Measurements from ENCODE around the gene PACRG.

PACRG gene

GRCh38 chr6:163324326-163324687 is 596.5 kb downstream of the PACRG start:
- DNase-seq = no peak

DNA sequence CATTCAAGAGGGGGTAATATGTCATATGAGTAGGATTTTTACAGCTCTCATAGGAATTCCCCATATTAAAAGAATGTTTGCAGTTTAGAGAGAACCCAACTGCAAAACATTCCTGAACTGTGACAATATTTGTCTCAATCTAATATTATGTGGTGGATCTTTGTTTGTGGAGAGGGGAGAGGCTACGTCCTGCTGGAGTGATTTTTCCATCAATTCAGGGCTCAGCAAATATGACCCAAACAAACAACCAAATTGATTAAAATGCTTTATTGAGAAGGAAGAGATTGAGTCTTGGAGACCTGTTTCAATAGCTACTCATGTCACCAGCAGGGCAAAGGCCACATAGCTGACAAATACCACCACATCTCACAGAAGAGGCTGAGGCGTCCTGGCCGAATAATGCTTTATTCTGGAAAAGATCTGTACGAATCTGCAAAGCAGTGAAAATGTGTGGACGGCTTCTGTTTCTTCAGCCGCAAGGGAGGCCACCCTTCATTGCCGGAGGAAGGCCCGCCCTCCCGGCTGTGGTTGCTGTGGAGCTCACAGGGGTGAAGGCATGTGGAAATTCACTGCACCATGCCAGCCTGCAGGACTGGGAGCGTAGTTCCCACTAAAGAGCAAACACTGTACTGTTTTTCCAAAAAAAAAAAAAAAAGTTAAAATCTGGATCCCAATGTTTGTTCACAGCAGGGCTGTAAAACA is 597.1 kb downstream of the PACRG start:
- DNase-seq = peak; percentile 64

DNA sequence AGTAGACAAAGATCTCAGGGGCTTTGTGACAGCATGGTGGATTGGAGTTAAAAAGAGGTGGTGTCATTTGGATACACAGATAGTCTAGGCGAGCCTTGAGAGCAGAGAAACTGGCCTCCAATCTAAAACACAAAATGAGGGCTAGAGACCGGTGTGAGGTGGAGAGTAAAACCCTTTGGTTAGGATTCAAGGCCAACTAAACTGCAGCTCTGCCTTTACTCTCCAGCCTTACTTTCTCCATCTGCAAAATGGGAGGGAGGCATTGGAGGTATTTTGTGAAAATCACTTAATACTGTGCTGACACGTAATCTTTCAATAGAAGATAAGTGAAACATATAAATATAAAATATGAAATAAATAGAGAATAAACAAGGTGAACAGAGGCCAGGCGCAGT is 597.6 kb downstream of the PACRG start:
- DNase-seq = no peak

DNA sequence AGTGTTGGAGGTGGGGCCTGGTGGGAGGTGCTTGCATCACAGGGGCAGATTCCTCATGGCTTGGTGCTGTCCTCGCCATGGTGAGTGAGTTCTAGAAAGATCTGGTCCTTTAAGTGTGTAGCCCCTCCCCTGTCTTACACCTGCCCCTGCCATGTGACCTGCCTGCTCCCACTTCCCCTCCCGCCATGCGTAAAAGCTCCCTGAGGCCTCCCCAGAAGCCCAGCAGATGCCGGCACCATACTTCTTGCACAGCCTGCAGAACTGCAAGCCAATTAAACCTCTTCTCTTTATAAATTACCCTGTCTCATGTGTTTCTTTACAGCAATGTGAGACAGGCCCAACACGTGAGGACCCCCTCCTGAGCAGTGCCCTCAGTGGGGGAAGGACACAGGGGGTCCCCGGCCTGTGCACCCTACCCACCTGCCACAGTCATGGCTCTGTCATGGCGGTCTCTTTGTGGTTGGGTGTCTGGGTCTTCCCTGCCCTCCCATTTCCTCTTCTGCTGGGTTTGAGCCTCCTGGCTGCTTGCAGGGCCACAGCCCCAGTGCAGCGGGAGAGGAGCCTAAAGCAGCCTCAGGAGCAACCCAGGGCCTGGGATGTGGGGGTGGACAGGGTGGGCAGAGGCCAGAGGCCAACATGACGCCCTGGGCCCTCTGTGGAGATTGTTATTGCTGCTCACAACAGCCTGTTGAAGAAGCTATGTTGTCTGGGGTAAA is 599.5 kb downstream of the PACRG start:
- no peak for DNase-seq

GRCh38 chr6:163327921-163328320 is 600.1 kb downstream of the PACRG start:
- peak; percentile 63 for DNase-seq

- DNase-seq = no peak
Measured at GRCh38 chr6:163328411-163328810, 600.6 kb downstream of the PACRG start.

DNA sequence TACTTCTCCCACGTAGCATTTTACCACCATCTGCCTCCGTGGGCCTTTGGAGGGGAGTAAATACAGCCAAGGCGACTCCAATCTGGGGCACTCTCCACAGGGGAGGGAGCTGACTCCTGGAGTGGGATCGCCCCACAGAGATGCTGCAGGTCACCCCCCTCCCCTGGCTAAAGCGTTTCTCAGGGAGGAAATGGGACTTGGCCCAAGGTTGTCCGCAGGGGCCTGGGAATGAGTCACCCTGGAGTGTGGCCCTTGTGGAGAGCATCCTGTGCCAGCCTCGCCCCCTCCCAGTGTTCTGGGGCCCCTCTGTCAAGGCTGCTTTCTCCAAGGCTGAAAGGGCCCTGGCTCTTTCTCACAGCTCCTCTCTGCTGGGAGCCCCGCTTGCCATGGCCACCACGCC is 602.2 kb downstream of the PACRG start:
- peak; percentile 20 for DNase-seq

DNA sequence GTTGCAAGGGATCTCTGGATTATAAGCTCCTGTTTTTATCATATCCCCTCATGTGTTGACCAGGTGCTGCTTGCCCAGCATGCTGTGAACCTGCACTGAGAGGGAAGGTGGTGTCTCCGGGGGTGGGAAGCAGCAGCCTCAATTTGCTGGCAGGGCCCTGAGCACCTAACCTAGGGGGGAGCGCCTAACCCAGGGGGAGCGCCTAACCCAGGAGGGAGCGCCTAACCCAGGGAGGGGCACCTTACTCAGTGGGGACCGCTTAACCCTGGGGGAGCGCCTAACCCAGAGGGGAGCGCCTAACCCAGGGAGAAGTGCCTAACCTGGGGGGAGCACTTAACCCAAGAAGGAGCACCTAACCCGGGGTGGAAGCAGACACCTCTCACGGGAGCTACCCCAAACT is 603.5 kb downstream of the PACRG start:
- no peak for DNase-seq

GRCh38 chr6:163332575-163332974 is 604.8 kb downstream of the PACRG start:
- no peak for DNase-seq

DNA sequence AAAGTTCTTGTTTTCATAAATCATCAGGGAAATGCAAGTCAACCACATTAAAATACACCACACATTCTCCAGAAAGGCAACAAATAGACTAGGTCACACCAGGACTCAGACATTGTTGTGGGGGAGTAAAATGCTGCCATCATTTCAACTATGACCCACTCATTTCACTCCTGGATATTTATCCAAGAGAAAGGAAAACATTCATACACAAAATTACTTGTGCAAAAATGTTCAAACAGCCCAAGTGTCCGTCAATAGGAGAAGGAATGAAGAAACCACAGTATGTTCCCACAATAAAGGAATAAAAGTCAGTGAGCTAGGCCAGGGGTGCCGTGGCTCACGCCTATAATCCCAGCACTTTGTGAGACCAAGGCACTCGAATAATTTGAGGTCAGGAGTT is 605.3 kb downstream of the PACRG start:
- DNase-seq = no peak

DNA sequence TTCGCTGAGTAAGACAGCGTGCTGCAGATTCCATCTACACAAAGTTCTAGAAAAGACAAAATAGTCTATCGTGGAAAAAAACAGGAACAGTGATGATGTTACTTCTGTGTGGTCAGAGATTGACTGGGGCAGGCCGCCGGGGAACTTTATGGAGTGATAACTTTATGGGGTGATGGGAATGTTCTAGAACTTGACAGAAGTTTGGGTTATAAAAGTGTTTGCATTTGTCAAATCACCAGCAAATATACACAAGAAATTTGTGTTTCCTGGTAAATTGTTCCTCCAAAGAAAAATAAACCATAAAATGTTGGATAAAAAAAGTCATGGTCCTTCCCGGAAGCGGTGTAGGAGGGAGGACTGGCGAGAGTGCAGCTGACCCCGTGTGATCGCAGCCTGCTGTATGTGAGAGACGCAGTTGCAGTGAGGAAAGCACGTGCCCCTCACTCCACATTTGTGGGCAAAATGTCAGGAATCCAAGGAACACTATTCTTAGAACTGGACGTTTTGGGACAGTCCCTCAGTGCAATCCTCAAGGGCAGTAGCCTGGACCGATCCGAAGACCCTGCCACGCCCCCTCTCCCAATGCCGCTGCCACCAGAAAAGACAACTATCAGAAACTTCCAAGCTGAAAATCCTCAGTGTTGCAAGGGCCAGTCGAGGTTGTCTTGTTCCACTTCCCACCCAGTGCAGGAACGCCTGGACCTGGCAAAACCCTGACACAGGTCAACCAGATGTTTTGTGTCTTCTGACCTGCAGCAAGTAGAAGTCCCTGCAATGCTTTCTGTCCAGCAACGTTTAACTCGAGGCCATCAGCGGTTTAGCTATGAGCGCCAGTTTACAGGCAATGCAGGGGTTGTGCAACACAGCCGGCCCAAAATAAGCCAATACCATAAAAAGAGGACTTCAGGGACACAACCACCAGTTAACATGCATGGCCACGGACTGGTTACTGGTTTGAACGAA is 606.2 kb downstream of the PACRG start:
- no peak for DNase-seq

DNA sequence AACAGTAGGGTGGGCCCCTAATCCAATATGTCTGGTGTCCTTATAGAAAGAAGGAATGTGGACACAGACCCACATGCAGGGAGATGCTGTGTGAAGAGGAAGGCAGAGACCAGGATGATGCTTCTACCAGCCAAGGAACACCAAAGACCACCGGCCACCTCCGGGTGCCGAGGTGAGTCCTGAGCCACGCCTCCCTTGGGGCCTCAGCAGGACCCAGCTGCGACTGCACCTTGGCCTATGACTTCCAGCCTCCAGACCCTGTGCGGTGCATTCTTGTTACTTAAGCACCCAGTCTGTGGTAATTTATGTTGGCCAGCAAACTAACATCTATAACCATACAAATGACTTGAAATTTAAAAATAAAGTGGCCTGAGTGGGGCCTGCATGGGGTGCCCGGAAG is 607.3 kb downstream of the PACRG start:
- DNase-seq = no peak

- DNase-seq = no peak
Measured at GRCh38 chr6:163335671-163336545, 608.1 kb downstream of the PACRG start.

DNA sequence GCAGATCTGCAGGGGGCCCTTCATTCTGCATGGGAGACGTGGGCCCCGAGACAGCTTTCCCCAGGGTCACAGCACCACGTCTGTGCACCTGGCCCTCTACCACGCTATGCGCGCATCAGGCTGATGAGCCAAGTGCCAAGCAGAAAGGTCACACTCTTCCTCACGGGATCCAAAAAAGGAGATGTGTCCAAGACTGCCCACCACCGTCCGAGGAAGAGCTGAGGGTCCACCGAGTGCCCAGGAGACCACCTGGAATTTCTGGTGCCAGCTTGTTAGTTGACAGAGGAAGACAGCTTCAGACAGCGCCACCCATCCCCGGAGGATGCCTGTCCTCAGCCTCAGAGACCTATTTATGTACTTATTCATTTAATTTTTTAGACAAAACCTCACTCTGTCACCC is 609.2 kb downstream of the PACRG start:
- no peak for DNase-seq

GRCh38 chr6:163337958-163338357 is 610.2 kb downstream of the PACRG start:
- DNase-seq = no peak

GRCh38 chr6:163338671-163339405 is 611.1 kb downstream of the PACRG start:
- peak; percentile 85 for DNase-seq

GRCh38 chr6:163339466-163339865 is 611.7 kb downstream of the PACRG start:
- no peak for DNase-seq

- DNase-seq = no peak
Measured at GRCh38 chr6:163340201-163340887, 612.6 kb downstream of the PACRG start.

GRCh38 chr6:163341224-163342061 is 613.7 kb downstream of the PACRG start:
- DNase-seq = no peak

All from fibroblast of skin of right quadriceps (primary cell).